Spleen (tissue), 7 donors: ENCODE data around the gene ARID3A.

ENCODE experiments used
- POLR2A ChIP-seq, 3 donors: fragments of 450-650 bp; IDR thresholded peaks; one replicate each; pipeline ENCODE4 v1.5.1; 2017; ENCODE audit warnings: antibody characterized with exemption in 3 of 3, mild to moderate bottlenecking in 1 of 3
- POLR2AphosphoS5 ChIP-seq, 3 donors: sonication (generic); formaldehyde crosslinking; IDR thresholded peaks; one replicate each; pipeline ENCODE4 v1.5.1; 2017; ENCODE audit warnings: antibody characterized with exemption in 3 of 3
- TF ChIP-seq, protein P1 (sequence below), 11 experiments: fragments of 200-600 bp in 7 of 11; fragments of 450-650 bp in 4 of 11; sonication (generic) in 4 of 11; IDR thresholded peaks in 8 of 11; conservative IDR thresholded peaks in 3 of 11; 1 replicate in 7 of 11; 2 replicates in 4 of 11; pipeline versions ENCODE4 v1.4.0 to v1.8.0; 2016 to 2021; ENCODE audit warnings: antibody characterized with exemption in 11 of 11, inconsistent platforms in 4 of 11, mild to moderate bottlenecking in 1 of 11
- donor health status: DM: no; HTN: no; CAD: no; lungs with moderate emphysema.
- donor health status: DM: no; HTN: no; CAD: no.
- donor health status: DM: no; HTN: no; CAD: no.

DNA sequence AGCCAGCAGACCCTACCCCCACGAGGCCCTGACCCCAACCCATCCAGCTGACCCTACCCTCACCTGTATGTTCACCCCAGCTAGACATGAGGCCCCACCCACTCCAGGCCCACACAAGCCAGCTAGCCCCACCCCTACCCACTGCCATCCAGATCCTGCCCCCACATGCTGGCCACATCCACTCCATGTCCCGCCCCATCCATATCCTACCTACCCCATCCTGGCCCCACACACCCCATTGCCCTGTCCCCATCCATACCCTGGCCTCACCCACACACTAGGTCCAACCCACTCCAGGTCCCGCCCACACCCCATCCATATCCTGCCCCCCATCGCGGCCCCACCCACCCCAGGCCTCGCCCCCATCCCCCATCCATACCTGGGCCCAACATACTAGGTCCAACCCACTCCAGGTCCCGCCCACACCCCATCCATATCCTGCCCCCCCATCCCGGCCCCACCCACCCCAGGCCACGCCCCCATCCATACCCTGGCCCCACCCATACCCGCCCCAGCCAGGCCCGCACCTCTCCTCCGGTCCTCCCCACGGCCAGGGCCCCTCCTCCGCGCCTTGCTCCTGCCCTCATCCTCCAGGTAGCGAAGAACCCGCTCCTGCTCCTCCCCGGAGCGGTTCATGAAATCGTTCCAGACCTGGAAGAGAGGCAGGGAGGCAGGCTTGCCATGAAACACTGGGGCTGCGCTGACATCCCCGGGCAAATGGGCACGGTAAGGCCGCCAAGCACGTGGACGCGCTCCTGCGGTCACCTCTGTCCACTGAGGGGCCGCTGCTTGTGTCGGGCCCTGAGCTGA, 25.3 kb upstream of the ARID3A start:
- TF ChIP-seq POLR2A (IDR thresholded peaks at IDR 0.05) = no peak
- TF ChIP-seq, protein P1, sequence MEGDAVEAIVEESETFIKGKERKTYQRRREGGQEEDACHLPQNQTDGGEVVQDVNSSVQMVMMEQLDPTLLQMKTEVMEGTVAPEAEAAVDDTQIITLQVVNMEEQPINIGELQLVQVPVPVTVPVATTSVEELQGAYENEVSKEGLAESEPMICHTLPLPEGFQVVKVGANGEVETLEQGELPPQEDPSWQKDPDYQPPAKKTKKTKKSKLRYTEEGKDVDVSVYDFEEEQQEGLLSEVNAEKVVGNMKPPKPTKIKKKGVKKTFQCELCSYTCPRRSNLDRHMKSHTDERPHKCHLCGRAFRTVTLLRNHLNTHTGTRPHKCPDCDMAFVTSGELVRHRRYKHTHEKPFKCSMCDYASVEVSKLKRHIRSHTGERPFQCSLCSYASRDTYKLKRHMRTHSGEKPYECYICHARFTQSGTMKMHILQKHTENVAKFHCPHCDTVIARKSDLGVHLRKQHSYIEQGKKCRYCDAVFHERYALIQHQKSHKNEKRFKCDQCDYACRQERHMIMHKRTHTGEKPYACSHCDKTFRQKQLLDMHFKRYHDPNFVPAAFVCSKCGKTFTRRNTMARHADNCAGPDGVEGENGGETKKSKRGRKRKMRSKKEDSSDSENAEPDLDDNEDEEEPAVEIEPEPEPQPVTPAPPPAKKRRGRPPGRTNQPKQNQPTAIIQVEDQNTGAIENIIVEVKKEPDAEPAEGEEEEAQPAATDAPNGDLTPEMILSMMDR (IDR thresholded peaks at IDR 0.05 in 8 of 11, conservative IDR thresholded peaks at IDR 0.05 in 3 of 11) = no peak
- TF ChIP-seq POLR2AphosphoS5 (IDR thresholded peaks at IDR 0.05) = peak in 1 of 3 donors; percentile 61
